BJ (cell line): ENCODE results near the gene SPNS1. TPM values are rescaled to one million over a fixed set of nuclear protein-coding genes. Genes with fewer than 3 reads are reported as not detected.

Experiments used
- CTCF ChIA-PET: fragments of 350-600 bp; formaldehyde crosslinking; extraction: SDS; loops from one replicate; lab custom pipeline; 2021; ENCODE audit warnings: antibody characterized with exemption, inconsistent platforms; lab: Yijun Ruan, JAX
- POLR2A ChIA-PET: fragments of 300-600 bp; sonication (Branson Sonifier 250); formaldehyde crosslinking; extraction: SDS; loops from one replicate; lab custom pipeline; 2021; ENCODE audit warnings: antibody characterized with exemption; lab: Charles Lee
- DNase-seq: peaks from one replicate; pipeline ENCODE4 v3.0.0-alpha.2; 2011; ENCODE audit warnings: low read depth
- H3K27me3 ChIP-seq: 2 replicates; pipeline ENCODE4 v1.6.0; 2011; ENCODE audit warnings: low read length; ENCODE audit not compliant: control insufficient read depth, insufficient read depth
- H3K36me3 ChIP-seq: 2 replicates; pipeline ENCODE4 v1.5.1; 2011; ENCODE audit warnings: low read length; ENCODE audit not compliant: control insufficient read depth, insufficient read depth
- H3K4me3 ChIP-seq: 2 replicates; pipeline ENCODE4 v1.5.1; 2011; ENCODE audit warnings: low read depth, mild to moderate bottlenecking, control low read depth, low read length
- polyA plus RNA-seq: library from polyadenylated mRNA; depleted of rRNA; stranded (reverse); fragments of >200 nt; gene quantifications from 2 replicates; pipeline ENCODE4 v1.2.3, GENCODE V29; 2011
- TF ChIP-seq, protein P1 (sequence below): IDR thresholded peaks from 2 replicates; pipeline ENCODE4 v1.5.1; 2011; ENCODE audit warnings: low read depth, mild to moderate bottlenecking, control low read depth, inconsistent platforms, low read length, moderate library complexity; ENCODE audit not compliant: insufficient read depth

The SPNS1 gene
- polyA plus RNA-seq, 1 experiment, result 52.7 TPM

- Histone ChIP-seq H3K36me3 (no peaks in the 10 kb centered on the region), H3K4me3 (no peak overlapping the region), H3K27me3 (no peaks in the 10 kb centered on the region; the same call in 1 of the 2 replicates)
- ChIA-PET CTCF (no interaction called here), POLR2A (interaction anchor here (0.6 kb wide), 1 partner anchor 10 kb away, joined by 3 read pairs; no protein-coding TSS in a partner anchor)
- TF ChIP-seq, protein P1, sequence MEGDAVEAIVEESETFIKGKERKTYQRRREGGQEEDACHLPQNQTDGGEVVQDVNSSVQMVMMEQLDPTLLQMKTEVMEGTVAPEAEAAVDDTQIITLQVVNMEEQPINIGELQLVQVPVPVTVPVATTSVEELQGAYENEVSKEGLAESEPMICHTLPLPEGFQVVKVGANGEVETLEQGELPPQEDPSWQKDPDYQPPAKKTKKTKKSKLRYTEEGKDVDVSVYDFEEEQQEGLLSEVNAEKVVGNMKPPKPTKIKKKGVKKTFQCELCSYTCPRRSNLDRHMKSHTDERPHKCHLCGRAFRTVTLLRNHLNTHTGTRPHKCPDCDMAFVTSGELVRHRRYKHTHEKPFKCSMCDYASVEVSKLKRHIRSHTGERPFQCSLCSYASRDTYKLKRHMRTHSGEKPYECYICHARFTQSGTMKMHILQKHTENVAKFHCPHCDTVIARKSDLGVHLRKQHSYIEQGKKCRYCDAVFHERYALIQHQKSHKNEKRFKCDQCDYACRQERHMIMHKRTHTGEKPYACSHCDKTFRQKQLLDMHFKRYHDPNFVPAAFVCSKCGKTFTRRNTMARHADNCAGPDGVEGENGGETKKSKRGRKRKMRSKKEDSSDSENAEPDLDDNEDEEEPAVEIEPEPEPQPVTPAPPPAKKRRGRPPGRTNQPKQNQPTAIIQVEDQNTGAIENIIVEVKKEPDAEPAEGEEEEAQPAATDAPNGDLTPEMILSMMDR, result no peak
- no peak for DNase-seq
Measured at GRCh38 chr16:29009838-29010166, 35.2 kb downstream of the SPNS1 start.

GRCh38 chr16:29011112-29011511, 36.5 kb downstream of the SPNS1 start:
- CTCF ChIA-PET, result interaction anchor here (0.9 kb wide), 1 partner anchor 14 kb away, joined by 3 read pairs; no protein-coding TSS in a partner anchor
- DNase-seq, result no peak
- no peaks in the 10 kb centered on the region for H3K36me3 ChIP-seq
- POLR2A ChIA-PET, result no interaction called here
- H3K27me3 ChIP-seq, result no peaks in the 10 kb centered on the region; the same call in 1 of the 2 replicates
- TF ChIP-seq, protein P1, result no peak
- H3K4me3 ChIP-seq, result no peak overlapping the region

- POLR2A ChIA-PET, result no interaction called here
- CTCF ChIA-PET, result no interaction called here
- H3K27me3 ChIP-seq, result no peaks in the 10 kb centered on the region; the same call in 1 of the 2 replicates
- TF ChIP-seq, protein P1, result no peak
- H3K36me3 ChIP-seq, result no peaks in the 10 kb centered on the region
- no peak for DNase-seq
- H3K4me3 ChIP-seq, result no peak overlapping the region
Measured at GRCh38 chr16:29011851-29012250, 37.3 kb downstream of the SPNS1 start.

DNA sequence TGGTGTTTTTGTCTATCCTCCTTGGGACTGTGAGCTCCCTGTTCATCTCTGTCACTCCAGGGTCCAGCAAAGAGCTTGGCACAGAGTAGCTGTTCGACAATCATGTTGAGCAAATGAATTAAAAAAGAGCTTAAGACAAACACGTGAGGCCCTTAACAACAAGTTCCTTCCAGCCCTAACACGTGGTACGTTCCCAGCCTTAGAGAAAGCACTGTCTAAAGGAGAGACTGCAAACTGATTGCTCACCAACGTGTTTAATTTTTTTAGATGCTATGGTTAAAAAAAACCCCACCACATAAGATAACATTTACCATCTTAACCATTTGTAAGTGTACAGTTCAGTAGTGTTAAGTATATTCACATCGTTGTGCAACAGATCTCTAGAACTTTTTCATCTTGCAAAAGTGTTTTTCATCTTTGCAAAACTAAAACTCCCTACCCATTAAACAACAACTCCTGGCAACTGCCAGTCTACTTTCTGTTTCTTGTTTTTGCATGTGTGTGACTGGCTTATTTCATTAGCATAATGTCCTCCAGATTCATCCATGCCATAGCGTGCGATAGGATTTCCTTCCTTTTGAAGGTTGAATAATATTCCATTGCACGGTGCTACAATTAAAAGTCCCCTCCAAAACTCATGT, 38.5 kb downstream of the SPNS1 start:
- ChIA-PET CTCF (interaction anchor here (0.7 kb wide), 1 partner anchor 12 kb away, joined by 3 read pairs; no protein-coding TSS in a partner anchor), POLR2A (no interaction called here)
- TF ChIP-seq, protein P1, result no peak
- no peaks in the 10 kb centered on the region; the same call in 1 of the 2 replicates for H3K27me3 ChIP-seq
- DNase-seq, result no peak
- H3K36me3 ChIP-seq, result no peaks in the 10 kb centered on the region
- no peak overlapping the region for H3K4me3 ChIP-seq

- CTCF ChIA-PET, result no interaction called here
- no peak for DNase-seq
Measured at GRCh38 chr16:29014561-29015069, 40.0 kb downstream of the SPNS1 start.

More at GRCh38 chr16:29014561-29015069, 40.0 kb downstream of the SPNS1 start:
- POLR2A ChIA-PET, result no interaction called here
- Histone ChIP-seq H3K27me3 (no peaks in the 10 kb centered on the region; the same call in 1 of the 2 replicates), H3K36me3 (no peaks in the 10 kb centered on the region), H3K4me3 (no peak overlapping the region)
- TF ChIP-seq, protein P1, result no peak
